Duodenal mucosa (tissue), 2 donors: Measurements from ENCODE around the gene APOL3.
"Not testable (repeated sequence)": the region's sequence is repeated elsewhere in the genome, so short reads cannot be mapped to it uniquely, and the experiment has no call there.

Experiments used
- H3K27ac ChIP-seq: one replicate; pipeline ENCODE4 v1.7.0; 2013; ENCODE audit warnings: low read depth, low read length
- H3K27me3 ChIP-seq, 2 donors: one replicate each; pipeline ENCODE4 v1.7.0; 2013; ENCODE audit warnings: low read length in 2 of 2, control low read depth in 1 of 2; ENCODE audit not compliant: insufficient read depth in 2 of 2, control insufficient read depth in 1 of 2
- H3K36me3 ChIP-seq, 2 donors: one replicate each; pipeline ENCODE4 v1.7.0; 2013; ENCODE audit warnings: low read length in 2 of 2, control low read depth in 1 of 2; ENCODE audit not compliant: insufficient read depth in 2 of 2, control insufficient read depth in 1 of 2
- H3K4me1 ChIP-seq, 2 donors: one replicate each; pipeline ENCODE4 v1.7.0; 2013; ENCODE audit warnings: low read length in 2 of 2, control low read depth in 1 of 2; ENCODE audit not compliant: insufficient read depth in 2 of 2, control insufficient read depth in 1 of 2
- H3K4me3 ChIP-seq, 2 donors: one replicate each; pipeline ENCODE4 v1.7.0; 2013; ENCODE audit warnings: low read length in 2 of 2, low read depth in 1 of 2
- H3K9ac ChIP-seq, 2 donors: one replicate each; pipeline ENCODE4 v1.7.0; 2013; ENCODE audit warnings: low read length in 2 of 2, low read depth in 1 of 2
- H3K9me3 ChIP-seq, 2 donors: one replicate each; pipeline ENCODE4 v1.7.0; 2013; ENCODE audit warnings: low read length in 2 of 2, control low read depth in 1 of 2; ENCODE audit not compliant: control insufficient read depth in 1 of 2

The APOL3 gene

GRCh38 chr22:36138709-36139108 is 21.8 kb downstream of the APOL3 start:
- H3K27me3 ChIP-seq, H3K4me3 ChIP-seq, H3K9ac ChIP-seq, H3K9me3 ChIP-seq, H3K27ac ChIP-seq: not testable (repeated sequence)
- Histone ChIP-seq H3K4me1 (peaks cover 4 to 11% of the 10 kb centered on the region in 2 donors), H3K36me3 (peaks cover 9 to 36% of the 10 kb centered on the region in 2 donors)

- Histone ChIP-seq H3K27me3 (no peaks in the 10 kb centered on the region), H3K27ac (no peak overlapping the region), H3K9ac (no peak overlapping the region), H3K4me3 (no peak overlapping the region), H3K9me3 (no peaks in the 10 kb centered on the region), H3K36me3 (peaks cover 9 to 24% of the 10 kb centered on the region in 2 donors), H3K4me1 (peaks cover 0 to 5% of the 10 kb centered on the region in 2 donors)
Measured at GRCh38 chr22:36136988-36137387, 23.6 kb downstream of the APOL3 start.

GRCh38 chr22:36136475-36136874 is 24.1 kb downstream of the APOL3 start:
- no peaks in the 10 kb centered on the region for H3K9me3 ChIP-seq
- no peak overlapping the region for H3K9ac ChIP-seq
- H3K4me3 ChIP-seq, result no peak overlapping the region
- peaks cover 5 to 19% of the 10 kb centered on the region in 2 donors for H3K36me3 ChIP-seq
- no peaks in the 10 kb centered on the region for H3K27me3 ChIP-seq
- peaks cover 0 to 5% of the 10 kb centered on the region in 2 donors for H3K4me1 ChIP-seq
- H3K27ac ChIP-seq, result peak overlapping the region; percentile 5

- H3K9me3 ChIP-seq, result no peaks in the 10 kb centered on the region
- no peaks in the 10 kb centered on the region for H3K27me3 ChIP-seq
- H3K9ac ChIP-seq, result no peak overlapping the region
- H3K4me3 ChIP-seq, result no peak overlapping the region
- no peak overlapping the region for H3K27ac ChIP-seq
- peaks cover 0 to 5% of the 10 kb centered on the region in 2 donors for H3K4me1 ChIP-seq
- peaks cover 0 to 8% of the 10 kb centered on the region in 2 donors for H3K36me3 ChIP-seq
Measured at GRCh38 chr22:36135306-36135980, 25.1 kb downstream of the APOL3 start.

- Histone ChIP-seq H3K4me1 (peaks cover 0 to 5% of the 10 kb centered on the region in 2 donors), H3K27me3 (no peaks in the 10 kb centered on the region), H3K27ac (no peak overlapping the region), H3K36me3 (peaks cover 0 to under 1% of the 10 kb centered on the region in 2 donors), H3K9me3 (no peaks in the 10 kb centered on the region), H3K9ac (no peak overlapping the region), H3K4me3 (no peak overlapping the region)
Measured at GRCh38 chr22:36134182-36134581, 26.4 kb downstream of the APOL3 start.

GRCh38 chr22:36131907-36132306 is 28.6 kb downstream of the APOL3 start:
- Histone ChIP-seq H3K4me1 (peaks cover 0 to 5% of the 10 kb centered on the region in 2 donors), H3K27me3 (no peaks in the 10 kb centered on the region), H3K4me3 (no peak overlapping the region), H3K36me3 (no peaks in the 10 kb centered on the region), H3K27ac (no peak overlapping the region), H3K9ac (no peak overlapping the region), H3K9me3 (no peaks in the 10 kb centered on the region)

GRCh38 chr22:36129486-36130388 is 30.8 kb downstream of the APOL3 start:
- no peak overlapping the region for H3K9ac ChIP-seq

GRCh38 chr22:36129071-36129470 is 31.5 kb downstream of the APOL3 start:
- Histone ChIP-seq H3K9ac (no peak overlapping the region), H3K9me3 (no peaks in the 10 kb centered on the region), H3K36me3 (no peaks in the 10 kb centered on the region), H3K27me3 (no peaks in the 10 kb centered on the region), H3K4me3 (no peak overlapping the region), H3K4me1 (peaks cover 3 to 4% of the 10 kb centered on the region in 2 donors), H3K27ac (no peak overlapping the region)

More at GRCh38 chr22:36129486-36130388, 30.8 kb downstream of the APOL3 start:
- Histone ChIP-seq H3K27ac (no peak overlapping the region), H3K4me3 (no peak overlapping the region), H3K4me1 (peaks cover 0 to 5% of the 10 kb centered on the region in 2 donors), H3K9me3 (no peaks in the 10 kb centered on the region), H3K36me3 (no peaks in the 10 kb centered on the region), H3K27me3 (no peaks in the 10 kb centered on the region)

GRCh38 chr22:36125994-36126531 is 34.5 kb downstream of the APOL3 start:
- Histone ChIP-seq H3K27ac (no peak overlapping the region), H3K27me3 (no peaks in the 10 kb centered on the region), H3K4me3 (no peak overlapping the region), H3K9ac (no peak overlapping the region), H3K9me3 (no peaks in the 10 kb centered on the region), H3K4me1 (peaks cover 3 to 8% of the 10 kb centered on the region in 2 donors), H3K36me3 (no peaks in the 10 kb centered on the region)

GRCh38 chr22:36125434-36125833 is 35.1 kb downstream of the APOL3 start:
- Histone ChIP-seq H3K4me3 (no peak overlapping the region), H3K9ac (no peak overlapping the region), H3K36me3 (no peaks in the 10 kb centered on the region), H3K4me1 (peaks cover 3 to 8% of the 10 kb centered on the region in 2 donors), H3K27ac (no peak overlapping the region), H3K9me3 (no peaks in the 10 kb centered on the region), H3K27me3 (no peaks in the 10 kb centered on the region)
